CD4-positive, alpha-beta T cell treated with Interleukin-15 for 1 hour (primary cell): ENCODE results near the gene DNAJC25.
"Not testable (repeated sequence)": the region's sequence is repeated elsewhere in the genome, so short reads cannot be mapped to it uniquely, and the experiment has no call there.

Experiments
- DNase-seq: peaks from one replicate; pipeline ENCODE4 v3.0.0-alpha.2; 2020

The DNAJC25 gene

DNA sequence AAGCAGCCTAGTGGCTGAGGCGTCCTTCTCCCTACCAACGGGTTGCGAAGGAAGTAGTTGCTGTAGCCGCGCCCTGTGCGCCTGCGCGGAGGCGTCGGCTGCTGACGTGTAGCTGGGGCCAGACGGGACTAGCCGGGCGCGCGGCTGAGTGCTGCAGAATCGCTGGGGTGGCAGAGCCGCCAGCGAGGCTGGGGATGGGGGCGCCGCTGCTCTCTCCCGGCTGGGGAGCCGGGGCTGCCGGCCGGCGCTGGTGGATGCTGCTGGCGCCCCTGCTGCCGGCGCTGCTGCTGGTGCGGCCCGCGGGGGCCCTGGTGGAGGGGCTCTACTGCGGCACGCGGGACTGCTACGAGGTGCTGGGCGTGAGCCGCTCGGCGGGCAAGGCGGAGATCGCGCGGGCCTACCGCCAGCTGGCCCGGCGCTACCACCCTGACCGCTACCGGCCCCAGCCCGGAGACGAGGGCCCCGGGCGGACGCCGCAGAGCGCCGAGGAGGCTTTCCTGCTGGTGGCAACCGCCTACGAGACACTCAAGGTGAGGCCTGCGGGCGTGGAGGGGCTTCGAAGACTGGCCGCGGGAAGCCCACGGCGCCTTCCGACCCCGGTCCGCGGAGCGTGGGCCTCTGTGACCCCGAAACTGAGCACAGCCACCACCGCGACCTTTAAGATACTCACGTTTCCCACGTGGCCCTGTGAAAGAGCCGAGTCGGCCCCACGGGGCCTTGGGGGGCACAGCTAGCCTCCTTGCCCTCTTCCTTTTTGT, at the start of gene DNAJC25:
Gene DNAJC25, plus strand, starts transcription at position 121 of the 758 bp plus-strand sequence. Its CDS starts 74 bp downstream, at position 195.
- DNase-seq = peak; percentile 99

DNA sequence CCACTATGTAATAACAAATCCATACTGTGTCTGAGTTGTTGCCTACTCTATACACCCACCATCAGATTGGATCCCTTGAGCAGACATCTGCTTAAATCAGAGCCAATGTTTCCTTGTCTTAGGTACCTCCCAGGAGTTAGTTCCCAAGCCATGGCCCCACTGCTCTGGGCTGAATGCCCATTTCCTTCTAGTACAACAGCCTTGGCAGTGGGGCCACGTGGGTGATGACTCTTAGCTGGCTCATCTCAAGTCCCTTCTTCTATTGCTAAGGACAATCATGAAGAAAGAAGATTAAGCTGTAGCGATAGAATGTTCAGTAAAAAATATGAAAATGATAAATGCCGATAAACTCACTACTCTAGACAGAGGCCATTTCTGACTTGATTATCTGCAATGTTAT, 48.2 kb upstream of the DNAJC25 start:
- no peak for DNase-seq

- no peak for DNase-seq
These were observed 44.8 kb upstream of the DNAJC25 start for GRCh38 chr9:111586378-111586777.

DNA sequence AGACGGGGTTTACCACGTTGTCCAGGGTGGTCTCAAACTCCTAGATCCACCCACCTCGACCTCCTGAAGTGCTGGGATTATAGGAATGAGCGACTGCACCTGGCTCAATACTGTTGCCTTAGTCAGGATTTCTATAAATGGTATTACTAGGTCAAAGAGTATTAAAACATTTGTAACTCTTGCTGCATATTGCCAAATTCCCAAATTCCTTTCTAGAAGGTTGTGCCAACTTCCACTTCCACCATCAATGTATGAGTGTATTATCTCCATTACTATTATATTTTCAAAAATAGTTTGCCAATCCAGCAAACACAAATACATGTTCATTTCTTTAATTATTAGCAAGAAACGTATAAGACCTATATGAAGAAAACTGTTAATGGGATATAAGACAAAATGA, 42.3 kb upstream of the DNAJC25 start:
- no peak for DNase-seq

- peak; percentile 49 for DNase-seq
These were observed 33.0 kb upstream of the DNAJC25 start for GRCh38 chr9:111597852-111598732.

GRCh38 chr9:111598733-111599091, 32.4 kb upstream of the DNAJC25 start:
- DNase-seq = no peak

- DNase-seq = no peak
These were observed 31.8 kb upstream of the DNAJC25 start, which contains the start of gene PTGR1 for GRCh38 chr9:111599092-111599954. Gene PTGR1, minus strand, starts transcription at chr9:111599647. Its CDS starts 2,225 bp downstream, at chr9:111597422.

DNA sequence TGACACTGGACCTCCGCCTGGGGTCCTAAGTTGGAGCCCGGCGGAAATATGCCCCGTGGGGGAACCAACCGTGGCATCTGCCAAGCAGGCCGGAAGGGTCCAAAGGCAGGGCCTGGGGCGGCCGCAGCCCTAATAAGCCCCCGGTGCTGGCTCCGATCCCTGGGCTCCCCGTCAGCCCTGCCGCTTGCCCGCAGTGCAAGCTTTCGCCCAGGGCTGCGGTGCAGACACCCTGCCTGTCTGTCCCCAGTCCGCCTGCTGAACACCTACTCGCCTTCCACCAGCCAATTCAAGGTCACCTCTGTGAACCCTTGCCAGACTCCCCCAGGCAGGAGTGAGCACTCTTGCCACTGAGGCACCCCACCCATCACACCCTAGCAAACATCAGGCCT, 31.2 kb upstream of the DNAJC25 start:
- no peak for DNase-seq

DNA sequence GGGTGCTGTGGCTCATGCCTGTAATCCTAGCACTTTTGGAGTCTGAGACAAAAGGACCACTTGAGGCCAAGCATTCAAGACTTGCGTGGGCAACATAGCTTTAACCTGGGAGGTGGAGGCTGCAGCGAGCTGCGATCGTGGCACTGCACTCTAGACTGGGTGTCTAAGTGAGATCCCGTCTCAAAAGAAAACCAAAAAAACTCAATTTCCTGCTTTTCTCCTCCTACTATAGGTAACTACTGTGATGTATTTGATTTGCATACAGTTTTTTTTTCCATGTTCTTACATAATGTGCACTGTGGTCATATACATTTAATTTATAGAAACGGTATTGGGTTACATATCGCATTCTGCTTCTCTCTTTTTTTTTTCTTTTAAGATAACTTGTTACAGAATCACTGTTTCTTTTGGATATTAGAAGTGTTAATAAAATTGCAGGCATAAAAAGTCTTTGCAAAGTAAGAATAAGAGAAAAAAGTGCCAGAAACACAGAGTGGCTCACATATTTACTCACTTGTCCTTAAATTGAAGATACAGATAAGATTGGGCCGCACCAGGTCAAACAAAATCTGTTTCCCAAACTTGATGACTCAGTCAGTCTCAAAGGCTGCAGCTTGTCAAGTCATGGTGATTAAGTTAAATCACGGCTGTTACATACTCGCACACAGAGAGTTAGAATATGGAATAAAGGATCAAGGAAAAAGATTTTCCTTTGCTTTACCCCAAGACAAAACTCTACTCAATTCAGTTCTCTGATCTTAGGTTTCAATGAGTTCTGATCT, 29.7 kb upstream of the DNAJC25 start:
- DNase-seq = no peak

DNA sequence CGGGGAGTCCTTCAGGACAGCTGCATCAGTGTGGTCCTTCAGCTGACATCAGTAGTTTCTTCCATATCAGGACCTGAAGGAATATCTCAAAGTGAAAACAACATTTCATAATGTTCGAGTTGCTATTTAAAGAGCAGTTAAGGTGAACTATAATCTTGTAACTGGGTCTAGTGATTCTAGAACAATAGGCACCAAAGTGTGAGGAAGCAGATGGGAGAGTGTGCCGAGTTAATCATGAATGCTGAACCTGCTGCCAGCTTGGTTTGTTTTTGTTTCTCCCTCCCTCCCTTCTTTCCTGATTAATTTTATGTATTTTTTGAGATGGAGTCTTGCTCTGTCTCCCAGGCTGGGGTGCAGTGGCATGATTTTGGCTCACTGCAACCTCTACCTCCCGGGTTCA, 28.1 kb upstream of the DNAJC25 start:
- no peak for DNase-seq

GRCh38 chr9:111604054-111604615, 27.0 kb upstream of the DNAJC25 start:
- DNase-seq = no peak

DNA sequence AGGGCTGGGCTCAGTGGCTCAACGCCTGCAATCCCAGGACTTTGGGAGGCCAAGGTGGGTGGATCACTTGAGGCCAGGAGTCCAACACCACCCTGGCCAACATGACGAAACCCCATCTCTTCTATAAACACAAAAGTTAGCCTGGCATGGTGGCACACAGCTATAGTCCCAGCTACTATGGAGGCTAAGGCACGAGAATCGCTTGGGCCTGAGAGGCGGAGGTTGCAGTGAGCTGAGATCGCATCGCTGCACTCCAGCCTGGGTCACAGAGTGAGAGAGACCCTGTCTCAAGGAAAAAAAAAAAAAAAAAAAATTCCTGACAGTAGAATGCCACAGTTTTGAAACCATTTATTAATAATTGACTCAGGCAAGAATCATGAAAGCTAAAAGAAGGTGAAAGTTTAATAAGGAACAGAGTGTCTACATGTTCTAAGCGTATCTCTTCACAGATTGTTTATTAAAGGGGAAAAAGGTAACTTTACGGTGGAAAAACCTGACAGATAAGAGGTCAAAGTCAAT, 26.0 kb upstream of the DNAJC25 start:
- no peak for DNase-seq

DNA sequence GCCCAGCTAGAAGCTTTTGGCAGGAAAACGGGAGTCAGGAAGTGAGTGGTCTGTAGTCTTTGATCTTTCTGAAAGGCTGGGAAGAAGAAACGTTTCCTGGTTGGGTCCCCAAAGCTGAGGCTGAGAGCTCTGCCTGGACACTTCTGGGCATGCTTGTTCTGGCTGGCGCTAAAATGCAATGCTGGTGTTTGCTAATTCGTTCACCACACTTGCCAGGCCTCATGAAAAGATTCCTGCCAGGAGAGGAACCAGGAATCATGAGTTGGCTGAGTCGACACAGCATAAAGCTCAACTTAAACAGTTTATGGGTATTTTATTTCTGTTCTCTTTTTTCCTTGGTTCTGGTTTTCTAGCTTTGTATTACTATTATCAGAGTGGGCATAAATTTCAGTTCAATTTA, 21.0 kb upstream of the DNAJC25 start:
- no peak for DNase-seq

DNA sequence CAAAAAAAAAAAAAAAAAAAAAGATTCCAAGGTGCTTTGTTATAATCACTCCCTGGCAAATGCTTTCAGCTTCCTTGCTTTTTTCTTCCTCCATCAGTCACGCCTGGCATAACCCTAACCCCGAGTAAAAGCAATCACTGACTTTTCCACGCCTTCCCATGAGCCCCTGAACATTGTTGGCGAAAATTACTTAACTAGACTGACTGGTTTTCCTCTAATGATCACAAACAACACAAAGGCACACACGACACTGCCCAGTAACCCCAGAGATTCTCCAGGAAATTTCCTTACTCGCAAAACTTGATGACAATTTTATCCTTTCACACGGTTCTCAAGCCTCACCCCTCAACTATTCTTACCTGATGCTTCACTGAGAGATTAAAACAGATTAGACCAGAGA, 20.3 kb upstream of the DNAJC25 start:
- DNase-seq = no peak

GRCh38 chr9:111613436-111614040, 17.6 kb upstream of the DNAJC25 start:
- no peak for DNase-seq

- DNase-seq = no peak
These were observed 15.2 kb upstream of the DNAJC25 start for GRCh38 chr9:111615928-111616327.

GRCh38 chr9:111617349-111617748, 13.8 kb upstream of the DNAJC25 start:
- not testable (repeated sequence) for DNase-seq

DNA sequence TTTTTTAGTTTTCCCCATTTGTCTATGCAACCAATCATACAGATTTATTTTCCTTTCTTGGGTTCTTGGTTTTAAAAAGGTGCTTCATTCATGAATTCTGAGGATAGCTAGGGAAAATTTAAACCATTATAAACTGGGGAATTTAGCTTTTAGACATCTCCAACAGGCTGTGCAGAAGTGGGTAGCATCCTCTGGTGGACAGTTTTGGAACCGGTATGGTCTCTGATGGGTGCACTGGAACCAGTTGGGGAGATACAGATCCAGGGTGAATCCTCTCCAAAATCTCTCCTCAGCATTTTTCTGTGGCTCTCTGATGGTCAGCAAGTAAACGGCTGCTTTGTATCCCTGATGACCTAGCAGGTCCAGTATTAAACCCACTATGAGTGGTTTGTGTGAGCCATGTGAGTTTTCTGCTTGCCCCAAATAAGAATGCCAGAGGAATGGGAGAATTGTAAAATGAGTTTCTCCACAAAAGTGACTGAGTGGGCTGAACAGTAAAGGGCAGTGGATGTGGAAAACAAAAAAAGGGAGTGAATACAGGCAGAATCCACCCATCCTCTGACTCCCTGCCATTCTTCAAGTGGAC, 9.1 kb upstream of the DNAJC25 start:
- no peak for DNase-seq

- DNase-seq = peak; percentile 27
These were observed 8.5 kb upstream of the DNAJC25 start for GRCh38 chr9:111622626-111623025.

DNA sequence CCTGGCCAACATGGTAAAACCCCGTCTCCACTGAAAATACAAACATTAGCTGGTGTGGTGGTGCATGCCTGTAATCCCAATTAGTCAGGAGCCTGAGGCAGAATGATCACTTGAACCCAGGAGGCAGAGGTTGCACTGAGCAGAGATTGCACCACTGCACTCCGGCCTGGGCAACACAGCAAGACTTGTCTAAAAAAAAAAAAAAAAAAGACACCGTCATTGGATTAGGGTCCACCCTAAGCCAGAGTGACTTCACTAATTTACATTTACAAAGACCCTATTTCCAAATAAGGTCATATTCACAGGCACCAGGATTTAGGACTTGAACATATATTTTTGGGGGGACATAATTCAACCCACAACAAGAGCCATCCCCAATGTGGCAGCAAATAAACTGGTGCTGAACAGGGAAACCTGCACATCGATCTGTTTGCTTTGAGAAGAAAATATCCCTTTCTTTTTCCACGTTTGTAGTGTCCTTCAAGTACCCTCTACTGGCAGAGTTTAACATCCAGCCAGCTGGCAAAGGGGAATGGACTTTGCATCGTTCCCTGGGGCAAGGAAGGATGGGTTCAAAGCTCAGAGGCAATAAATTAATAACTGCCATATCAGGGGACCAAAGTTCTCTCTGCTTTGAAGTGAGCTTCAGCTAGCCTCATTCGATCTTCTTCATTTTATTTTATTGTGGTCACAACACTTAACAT, 3.7 kb upstream of the DNAJC25 start:
- DNase-seq = no peak
